ENCODE results near the gene NDUFV2. TPM values are rescaled to one million over a fixed set of nuclear protein-coding genes. Genes with fewer than 3 reads are reported as not detected.

NDUFV2 gene
- total RNA-seq, 1 donor from 2014 or later, result 228 TPM

DNA sequence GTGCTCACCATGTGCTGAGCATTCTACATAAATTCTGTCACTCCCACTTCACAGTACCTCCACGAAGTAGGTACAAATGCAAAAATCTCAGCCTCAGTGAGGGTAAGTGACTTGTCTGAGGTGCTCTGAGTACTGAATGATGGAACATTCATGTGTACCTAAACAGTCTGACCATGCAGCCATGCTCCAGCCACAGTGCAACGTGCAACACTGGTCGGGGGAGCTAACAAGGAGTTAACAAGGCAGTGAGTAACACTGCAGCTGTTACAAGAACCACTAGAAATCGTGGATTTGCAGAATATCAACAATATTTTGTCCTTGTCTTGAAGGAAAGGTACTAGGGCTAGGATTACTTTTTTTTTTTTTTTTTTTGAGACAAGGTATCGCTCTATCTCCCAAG, 36.6 kb upstream of the NDUFV2 start:
- Histone ChIP-seq H3F3A (ENCODE audit: low read depth) (no peaks in the 10 kb centered on the region), H3K4me1 (no peaks in the 10 kb centered on the region), H3K27ac (no peak overlapping the region), H3K9me3 (ENCODE audit: low read depth) (no peaks in the 10 kb centered on the region), H3K4me2 (no peak overlapping the region), H3K27me3 (no peaks in the 10 kb centered on the region), H2AFZ (replicated peaks) (no peak overlapping the region), H3K79me2 (ENCODE audit: low read depth) (no peaks in the 10 kb centered on the region), H4K20me1 (ENCODE audit: low read depth) (no peaks in the 10 kb centered on the region), H3K36me3 (no peaks in the 10 kb centered on the region), H3K9ac (no peak overlapping the region), H3K4me3 (no peak overlapping the region)
- no peak for DNase-seq (ENCODE audit: low spot score)
- H3K9me3 Mint-ChIP-seq, result no peaks in the 10 kb centered on the region
- H3K27me3 Mint-ChIP-seq (ENCODE audit: insufficient read depth, low read depth), result no peaks in the 10 kb centered on the region
- TF ChIP-seq EZH2 (IDR thresholded peaks at IDR 0.05), result no peak
- TF ChIP-seq EZH2phosphoT487 (IDR thresholded peaks at IDR 0.05), result no peak
- TF ChIP-seq, protein P1, sequence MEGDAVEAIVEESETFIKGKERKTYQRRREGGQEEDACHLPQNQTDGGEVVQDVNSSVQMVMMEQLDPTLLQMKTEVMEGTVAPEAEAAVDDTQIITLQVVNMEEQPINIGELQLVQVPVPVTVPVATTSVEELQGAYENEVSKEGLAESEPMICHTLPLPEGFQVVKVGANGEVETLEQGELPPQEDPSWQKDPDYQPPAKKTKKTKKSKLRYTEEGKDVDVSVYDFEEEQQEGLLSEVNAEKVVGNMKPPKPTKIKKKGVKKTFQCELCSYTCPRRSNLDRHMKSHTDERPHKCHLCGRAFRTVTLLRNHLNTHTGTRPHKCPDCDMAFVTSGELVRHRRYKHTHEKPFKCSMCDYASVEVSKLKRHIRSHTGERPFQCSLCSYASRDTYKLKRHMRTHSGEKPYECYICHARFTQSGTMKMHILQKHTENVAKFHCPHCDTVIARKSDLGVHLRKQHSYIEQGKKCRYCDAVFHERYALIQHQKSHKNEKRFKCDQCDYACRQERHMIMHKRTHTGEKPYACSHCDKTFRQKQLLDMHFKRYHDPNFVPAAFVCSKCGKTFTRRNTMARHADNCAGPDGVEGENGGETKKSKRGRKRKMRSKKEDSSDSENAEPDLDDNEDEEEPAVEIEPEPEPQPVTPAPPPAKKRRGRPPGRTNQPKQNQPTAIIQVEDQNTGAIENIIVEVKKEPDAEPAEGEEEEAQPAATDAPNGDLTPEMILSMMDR (IDR thresholded peaks at IDR 0.05), result no peak
- H3K27ac Mint-ChIP-seq, result no peak overlapping the region
- no peak overlapping the region for H3K4me3 Mint-ChIP-seq
- H3K4me1 Mint-ChIP-seq, result peaks cover 4% of the 10 kb centered on the region
- no peaks in the 10 kb centered on the region for H3K36me3 Mint-ChIP-seq

DNA sequence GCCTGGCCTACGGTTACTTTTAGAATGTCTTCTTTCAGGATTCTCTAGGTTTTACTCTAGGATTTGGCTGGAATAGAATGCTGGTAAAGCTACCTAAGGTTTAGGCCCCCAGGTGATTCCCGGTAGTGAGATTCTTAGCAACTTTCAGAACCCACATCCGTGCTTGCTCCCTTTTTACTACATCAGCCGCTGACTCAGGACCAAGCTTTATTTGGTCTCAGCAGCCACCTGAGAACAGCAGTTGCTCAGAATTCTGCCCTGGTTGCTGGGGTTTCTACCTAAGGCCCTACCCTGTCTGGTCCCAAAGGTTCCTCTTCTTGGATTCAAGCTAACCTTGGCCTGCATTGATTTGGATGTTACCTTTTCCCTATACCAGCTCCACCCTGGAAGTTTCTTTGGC, 36.1 kb upstream of the NDUFV2 start:
- H3K9me3 Mint-ChIP-seq, result no peaks in the 10 kb centered on the region
- H3K4me1 Mint-ChIP-seq, result peaks cover 4% of the 10 kb centered on the region
- no peaks in the 10 kb centered on the region for H3K4me1 ChIP-seq
- no peaks in the 10 kb centered on the region for H3K79me2 ChIP-seq (ENCODE audit: low read depth)
- no peaks in the 10 kb centered on the region for H3K36me3 ChIP-seq
- H3K9ac ChIP-seq, result no peak overlapping the region
- no peak overlapping the region for H3K4me2 ChIP-seq
- no peaks in the 10 kb centered on the region for H3K27me3 Mint-ChIP-seq (ENCODE audit: insufficient read depth, low read depth)
- H3K4me3 ChIP-seq, result no peak overlapping the region
- no peaks in the 10 kb centered on the region for H3F3A ChIP-seq (ENCODE audit: low read depth)
- H2AFZ ChIP-seq (replicated peaks), result no peak overlapping the region
- no peaks in the 10 kb centered on the region for H4K20me1 ChIP-seq (ENCODE audit: low read depth)
- TF ChIP-seq, protein P1 (IDR thresholded peaks at IDR 0.05), result no peak
- TF ChIP-seq EZH2phosphoT487 (IDR thresholded peaks at IDR 0.05) (no peak), EZH2 (IDR thresholded peaks at IDR 0.05) (no peak)
- no peak overlapping the region for H3K27ac ChIP-seq
- H3K27me3 ChIP-seq, result no peaks in the 10 kb centered on the region
- no peak for DNase-seq (ENCODE audit: low spot score)
- no peak overlapping the region for H3K4me3 Mint-ChIP-seq
- no peaks in the 10 kb centered on the region for H3K9me3 ChIP-seq (ENCODE audit: low read depth)
- no peaks in the 10 kb centered on the region for H3K36me3 Mint-ChIP-seq
- no peak overlapping the region for H3K27ac Mint-ChIP-seq

DNA sequence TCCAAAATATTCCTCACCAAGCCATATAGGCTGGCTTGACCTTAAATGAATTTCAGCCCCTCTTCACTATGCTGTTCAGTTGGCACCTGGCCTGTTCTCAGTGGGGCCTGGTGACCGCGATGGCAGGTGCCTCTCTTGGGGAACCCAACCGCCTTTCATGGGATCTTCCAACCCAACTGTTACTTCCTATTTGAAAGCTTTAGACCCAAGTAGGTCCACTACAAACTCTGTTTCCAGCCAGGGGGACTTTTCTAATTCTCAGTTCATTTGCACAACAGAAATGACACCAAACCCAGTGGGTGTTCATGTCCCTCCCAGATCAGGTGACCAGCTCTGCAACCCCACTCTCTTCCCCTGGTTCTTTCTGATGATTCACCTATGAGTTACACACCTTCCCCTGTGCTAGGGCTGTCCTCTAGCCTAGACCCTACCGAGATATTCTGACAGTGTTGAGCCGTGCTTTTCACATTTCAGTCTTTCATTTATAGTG, 35.6 kb upstream of the NDUFV2 start:
- Histone ChIP-seq H3K27me3 (no peaks in the 10 kb centered on the region), H3K36me3 (no peaks in the 10 kb centered on the region), H3K4me2 (no peak overlapping the region), H4K20me1 (ENCODE audit: low read depth) (no peaks in the 10 kb centered on the region), H3K27ac (no peak overlapping the region), H3F3A (ENCODE audit: low read depth) (no peaks in the 10 kb centered on the region), H3K79me2 (ENCODE audit: low read depth) (no peaks in the 10 kb centered on the region), H3K9ac (no peak overlapping the region), H2AFZ (replicated peaks) (no peak overlapping the region), H3K9me3 (ENCODE audit: low read depth) (no peaks in the 10 kb centered on the region), H3K4me1 (no peaks in the 10 kb centered on the region), H3K4me3 (no peak overlapping the region)
- Mint-ChIP-seq H3K27me3 (ENCODE audit: insufficient read depth, low read depth) (no peaks in the 10 kb centered on the region), H3K36me3 (no peaks in the 10 kb centered on the region), H3K9me3 (no peaks in the 10 kb centered on the region), H3K4me1 (peaks cover 4% of the 10 kb centered on the region), H3K27ac (no peak overlapping the region), H3K4me3 (no peak overlapping the region)
- DNase-seq (ENCODE audit: low spot score), result no peak
- TF ChIP-seq EZH2phosphoT487 (IDR thresholded peaks at IDR 0.05), result no peak
- TF ChIP-seq, protein P1 (IDR thresholded peaks at IDR 0.05), result no peak
- no peak for TF ChIP-seq EZH2 (IDR thresholded peaks at IDR 0.05)

All from neural progenitor cell (in vitro differentiated cells).